ENCODE measurements around the gene ACOXL. TPM values are rescaled to one million over a fixed set of nuclear protein-coding genes. Genes with fewer than 3 reads are reported as not detected.

Gene ACOXL
- total and polyA plus RNA-seq, 2 experiments from 2014 or later = not detected

DNA sequence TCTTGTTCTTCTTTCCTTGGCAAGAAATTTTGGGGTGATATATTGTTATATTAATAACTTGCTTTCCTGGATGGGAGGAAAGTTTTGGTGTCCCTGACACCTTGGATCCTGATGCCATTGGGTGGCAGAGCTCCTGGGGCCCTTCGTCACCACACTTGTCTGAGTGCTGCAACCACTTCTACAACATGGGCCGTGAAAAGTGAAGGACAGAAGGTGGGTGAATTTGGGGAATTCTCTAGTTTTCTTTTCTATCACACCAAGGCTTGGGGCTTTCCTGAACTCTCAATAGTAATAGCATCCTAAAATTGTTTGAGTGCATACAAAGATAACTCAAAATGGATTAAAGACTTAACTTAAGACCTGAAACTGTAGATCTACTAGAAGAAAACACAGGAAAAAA, 10.0 kb downstream of the ACOXL start:
- in situ Hi-C loops (cut with MboI) = no loop called here
- Histone ChIP-seq H3K4me2 (ENCODE audit: unreplicated experiment) (no peak overlapping the region), H3K4me1 (ENCODE audit: insufficient read depth) (no peaks in the 10 kb centered on the region), H3K36me3 (ENCODE audit: low read depth) (no peaks in the 10 kb centered on the region), H3K9me3 (ENCODE audit: low read depth) (no peaks in the 10 kb centered on the region), H3K9me2 (ENCODE audit: insufficient read depth) (no peaks in the 10 kb centered on the region), H2AFZ (no peak overlapping the region), H4K20me1 (ENCODE audit: insufficient read depth) (no peaks in the 10 kb centered on the region), H3K4me3 (no peak overlapping the region), H3K9ac (no peak overlapping the region), H3F3A (ENCODE audit: insufficient read depth) (no peaks in the 10 kb centered on the region), H3K27ac (no peak overlapping the region), H3K27me3 (replicated peaks; ENCODE audit: insufficient read depth) (peaks cover 46% of the 10 kb centered on the region), H3K79me2 (ENCODE audit: insufficient read depth) (no peaks in the 10 kb centered on the region)
- 34 to 36% methylated on average over 2 of the region's 2 CpGs for WGBS, 2 experiments (ENCODE audit: low coverage in 1 of 2, low lambda C conversion rate in 2 of 2, missing lambda C conversion rate in 2 of 2)
- no peak for DNase-seq
- TF ChIP-seq EZH2phosphoT487 (IDR thresholded peaks at IDR 0.05; ENCODE audit: insufficient read depth, low read depth) (no peak), EZH2 (IDR thresholded peaks at IDR 0.05; ENCODE audit: insufficient read depth, poor library complexity, severe bottlenecking) (no peak)

DNA sequence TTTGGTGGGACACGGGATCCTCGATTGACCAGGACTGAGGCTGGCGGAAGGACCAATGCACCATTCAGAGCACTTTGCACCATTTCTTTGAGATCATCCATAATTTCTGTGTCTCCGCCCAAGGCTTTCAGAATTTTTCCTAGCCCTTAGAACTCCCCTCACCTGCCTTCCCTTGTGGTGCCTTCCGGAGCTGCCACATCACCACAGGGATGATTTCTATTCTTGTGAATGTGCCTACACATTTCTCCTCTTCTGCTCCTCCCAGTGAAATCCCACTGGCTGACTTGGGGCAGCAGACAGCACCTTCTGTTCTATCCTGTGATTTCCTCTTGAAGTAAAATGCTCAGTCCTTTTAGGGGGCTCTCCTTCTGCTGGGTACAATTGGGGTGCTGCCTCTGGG, 11.2 kb downstream of the ACOXL start:
- TF ChIP-seq EZH2phosphoT487 (IDR thresholded peaks at IDR 0.05; ENCODE audit: insufficient read depth, low read depth) (no peak), EZH2 (IDR thresholded peaks at IDR 0.05; ENCODE audit: insufficient read depth, poor library complexity, severe bottlenecking) (no peak)
- no peaks in the 10 kb centered on the region for H3K9me2 ChIP-seq (ENCODE audit: insufficient read depth)
- H3K4me2 ChIP-seq (ENCODE audit: unreplicated experiment) = no peak overlapping the region
- no peak for DNase-seq
- H3K9me3 ChIP-seq (ENCODE audit: low read depth) = no peaks in the 10 kb centered on the region
- H3K27me3 ChIP-seq (replicated peaks; ENCODE audit: insufficient read depth) = peaks cover 50% of the 10 kb centered on the region
- H3K79me2 ChIP-seq (ENCODE audit: insufficient read depth) = no peaks in the 10 kb centered on the region
- no peaks in the 10 kb centered on the region for H3K36me3 ChIP-seq (ENCODE audit: low read depth)
- H3K4me1 ChIP-seq (ENCODE audit: insufficient read depth) = no peaks in the 10 kb centered on the region
- no peaks in the 10 kb centered on the region for H3F3A ChIP-seq (ENCODE audit: insufficient read depth)
- no peak overlapping the region for H3K4me3 ChIP-seq
- H3K9ac ChIP-seq = no peak overlapping the region
- WGBS, 2 experiments (ENCODE audit: low coverage in 1 of 2, low lambda C conversion rate in 2 of 2, missing lambda C conversion rate in 2 of 2) = 63 to 65% methylated on average over 5 of the region's 5 CpGs
- no peaks in the 10 kb centered on the region for H4K20me1 ChIP-seq (ENCODE audit: insufficient read depth)
- no peak overlapping the region for H3K27ac ChIP-seq
- H2AFZ ChIP-seq = no peak overlapping the region
- in situ Hi-C loops (cut with MboI) = no loop called here

DNA sequence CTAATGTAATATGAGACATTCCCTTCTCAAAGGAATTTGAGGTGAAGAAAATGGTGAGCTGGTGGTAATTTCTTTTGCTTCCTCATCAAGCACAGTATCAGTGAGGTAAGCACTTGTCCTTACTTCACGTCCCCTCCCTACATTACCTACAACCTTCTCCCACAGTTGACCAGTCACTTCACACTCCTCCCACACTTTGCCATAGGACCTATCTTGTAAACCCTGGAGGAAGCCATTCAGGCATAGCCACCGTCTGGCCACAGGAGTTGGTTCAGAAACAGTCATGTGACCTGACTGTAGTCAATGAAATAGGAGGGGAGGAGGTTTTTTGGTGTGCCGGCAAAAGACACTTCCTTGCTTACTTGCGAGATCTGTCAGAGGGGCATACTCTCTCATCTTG, 12.1 kb downstream of the ACOXL start:
- TF ChIP-seq EZH2phosphoT487 (IDR thresholded peaks at IDR 0.05; ENCODE audit: insufficient read depth, low read depth) = no peak
- Histone ChIP-seq H3K4me3 (no peak overlapping the region), H2AFZ (no peak overlapping the region), H3K27ac (no peak overlapping the region), H3K4me1 (ENCODE audit: insufficient read depth) (no peaks in the 10 kb centered on the region), H3K27me3 (replicated peaks; ENCODE audit: insufficient read depth) (peaks cover 58% of the 10 kb centered on the region), H3K36me3 (ENCODE audit: low read depth) (no peaks in the 10 kb centered on the region), H3K9ac (no peak overlapping the region), H3K9me2 (ENCODE audit: insufficient read depth) (no peaks in the 10 kb centered on the region), H4K20me1 (ENCODE audit: insufficient read depth) (no peaks in the 10 kb centered on the region), H3K4me2 (ENCODE audit: unreplicated experiment) (no peak overlapping the region), H3F3A (ENCODE audit: insufficient read depth) (no peaks in the 10 kb centered on the region), H3K9me3 (ENCODE audit: low read depth) (no peaks in the 10 kb centered on the region), H3K79me2 (ENCODE audit: insufficient read depth) (no peaks in the 10 kb centered on the region)
- no peak for DNase-seq
- in situ Hi-C loops (cut with MboI) = no loop called here
- WGBS, 2 experiments (ENCODE audit: low coverage in 1 of 2, low lambda C conversion rate in 2 of 2, missing lambda C conversion rate in 2 of 2) = 35 to 39% methylated on average over 4 of the region's 4 CpGs

DNA sequence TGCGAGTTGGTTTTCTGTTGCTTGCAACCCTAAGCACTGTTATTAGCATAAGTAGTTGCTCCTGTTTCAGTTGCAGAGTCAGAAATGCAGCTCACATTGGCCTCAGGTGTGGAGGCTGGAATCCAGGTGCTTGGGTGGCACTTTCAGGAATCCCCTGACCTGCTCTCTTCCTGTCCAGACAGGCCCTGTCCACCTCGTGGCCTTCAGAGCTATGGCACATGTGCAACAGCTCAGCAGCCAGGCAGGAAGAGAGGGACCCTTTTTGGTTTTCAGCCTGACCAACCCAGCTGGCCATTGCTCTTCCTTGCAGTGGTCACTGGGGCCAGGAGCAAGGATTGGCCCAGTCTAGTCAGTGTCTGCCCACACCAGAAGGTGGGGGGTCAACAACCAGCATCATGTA, 12.7 kb downstream of the ACOXL start:
- WGBS, 2 experiments (ENCODE audit: low coverage in 1 of 2, low lambda C conversion rate in 2 of 2, missing lambda C conversion rate in 2 of 2) = 51 to 59% methylated on average over 2 of the region's 2 CpGs
- H2AFZ ChIP-seq = no peak overlapping the region
- H3K36me3 ChIP-seq (ENCODE audit: low read depth) = no peaks in the 10 kb centered on the region
- in situ Hi-C loops (cut with MboI) = no loop called here
- H3K4me3 ChIP-seq = no peak overlapping the region
- H3K9me2 ChIP-seq (ENCODE audit: insufficient read depth) = no peaks in the 10 kb centered on the region
- H3K27me3 ChIP-seq (replicated peaks; ENCODE audit: insufficient read depth) = peaks cover 64% of the 10 kb centered on the region
- no peak for DNase-seq
- no peaks in the 10 kb centered on the region for H3F3A ChIP-seq (ENCODE audit: insufficient read depth)
- TF ChIP-seq EZH2 (IDR thresholded peaks at IDR 0.05; ENCODE audit: insufficient read depth, poor library complexity, severe bottlenecking) (no peak), EZH2phosphoT487 (IDR thresholded peaks at IDR 0.05; ENCODE audit: insufficient read depth, low read depth) (no peak)
- H3K4me2 ChIP-seq (ENCODE audit: unreplicated experiment) = no peak overlapping the region
- H3K79me2 ChIP-seq (ENCODE audit: insufficient read depth) = no peaks in the 10 kb centered on the region
- H3K9me3 ChIP-seq (ENCODE audit: low read depth) = no peaks in the 10 kb centered on the region
- no peak overlapping the region for H3K27ac ChIP-seq
- H3K9ac ChIP-seq = no peak overlapping the region
- H4K20me1 ChIP-seq (ENCODE audit: insufficient read depth) = no peaks in the 10 kb centered on the region
- H3K4me1 ChIP-seq (ENCODE audit: insufficient read depth) = no peaks in the 10 kb centered on the region
